HG02588 (cell line): ENCODE results near the gene ITSN2.
A peak's percentile ranks its signal among the peaks of the same experiment; 100 is the strongest.

Source experiments
- ATAC-seq: cut with Tn5 transposase; IDR thresholded peaks from one replicate; pipeline ENCODE4 v1.9.1; 2021; ENCODE audit warnings: mild to moderate bottlenecking, moderate library complexity; ENCODE audit not compliant: unreplicated experiment

The ITSN2 gene

GRCh38 chr2:24337890-24338289 lies 22.4 kb downstream of the ITSN2 start:
- no peak for ATAC-seq

- ATAC-seq, result no peak
These were observed 23.5 kb downstream of the ITSN2 start for GRCh38 chr2:24336811-24337210.

- no peak for ATAC-seq
These were observed 26.1 kb downstream of the ITSN2 start for GRCh38 chr2:24334245-24334633.

GRCh38 chr2:24332791-24333540 lies 27.4 kb downstream of the ITSN2 start:
- ATAC-seq, result no peak

- ATAC-seq, result no peak
These were observed 30.2 kb downstream of the ITSN2 start for GRCh38 chr2:24330161-24330560.

- ATAC-seq, result no peak
These were observed 30.6 kb downstream of the ITSN2 start for GRCh38 chr2:24329700-24330099.

GRCh38 chr2:24328010-24328409 lies 32.3 kb downstream of the ITSN2 start:
- ATAC-seq, result no peak

GRCh38 chr2:24317491-24317920 lies 42.8 kb downstream of the ITSN2 start:
- no peak for ATAC-seq

GRCh38 chr2:24315669-24316068 lies 44.7 kb downstream of the ITSN2 start:
- ATAC-seq, result peak; percentile 41

GRCh38 chr2:24313744-24314632 lies 46.3 kb downstream of the ITSN2 start:
- ATAC-seq, result no peak

GRCh38 chr2:24307961-24308360 lies 52.4 kb downstream of the ITSN2 start:
- no peak for ATAC-seq

- ATAC-seq, result no peak
These were observed 55.7 kb downstream of the ITSN2 start for GRCh38 chr2:24304631-24305030.

GRCh38 chr2:24304098-24304497 lies 56.2 kb downstream of the ITSN2 start:
- no peak for ATAC-seq

GRCh38 chr2:24301599-24301998 lies 58.7 kb downstream of the ITSN2 start:
- no peak for ATAC-seq

GRCh38 chr2:24297663-24298062 lies 62.7 kb downstream of the ITSN2 start:
- ATAC-seq, result no peak

GRCh38 chr2:24287171-24287570 lies 73.2 kb downstream of the ITSN2 start:
- ATAC-seq, result no peak

GRCh38 chr2:24285484-24286152 lies 74.7 kb downstream of the ITSN2 start:
- no peak for ATAC-seq

- ATAC-seq, result no peak
These were observed 79.7 kb downstream of the ITSN2 start for GRCh38 chr2:24280645-24281044.

GRCh38 chr2:24280161-24280560 lies 80.2 kb downstream of the ITSN2 start:
- no peak for ATAC-seq

GRCh38 chr2:24276349-24276899 lies 83.9 kb downstream of the ITSN2 start:
- ATAC-seq, result no peak

GRCh38 chr2:24274809-24275208 lies 85.5 kb downstream of the ITSN2 start:
- no peak for ATAC-seq
